A172 (cell line): ENCODE measurements around the gene PRPSAP2. TPM values are rescaled to one million over a fixed set of nuclear protein-coding genes. Genes with fewer than 3 reads are reported as not detected.

ENCODE experiments used
- total RNA-seq: library from RNA; depleted of rRNA; stranded (reverse); fragments of >200 nt; shearing (Covaris generic); gene quantifications from 2 replicates; pipeline ENCODE4 v1.2.3, GENCODE V29; 2014; rRNA removed

The PRPSAP2 gene
- total RNA-seq, 1 experiment from 2014 or later, result 49.5 TPM

Other genes starting within 250 kb of the PRPSAP2 start
- 0.12 TPM in 1 of 2 replicates, not detected in the other for gene TBC1D28, start 213.7 kb upstream of the PRPSAP2 start, total RNA-seq
- 1.4 and 2.2 TPM in 2 replicates for gene FOXO3B, start 175.8 kb upstream of the PRPSAP2 start, total RNA-seq
- not detected in 2 replicates for gene FBXW10, start 114.1 kb upstream of the PRPSAP2 start, total RNA-seq
- 82.5 and 83.5 TPM in 2 replicates for gene TVP23B, start 76.9 kb upstream of the PRPSAP2 start, total RNA-seq
- 0.22 TPM in 1 of 2 replicates, not detected in the other for gene SLC5A10, start 94.0 kb downstream of the PRPSAP2 start, total RNA-seq
- gene FAM83G, start 146.6 kb downstream of the PRPSAP2 start, total RNA-seq, result 26.3 and 29.5 TPM in 2 replicates
- 0.02 TPM in 1 of 2 replicates, not detected in the other for gene GRAP, start 188.8 kb downstream of the PRPSAP2 start, total RNA-seq